GM21723 (cell line): ENCODE data around the gene NBEA.
"Not testable (repeated sequence)": the region's sequence is repeated elsewhere in the genome, so short reads cannot be mapped to it uniquely, and the experiment has no call there.

Experiments used
- ATAC-seq: cut with Tn5 transposase; IDR thresholded peaks from one replicate; pipeline ENCODE4 v1.9.1; 2021; ENCODE audit warnings: mild to moderate bottlenecking, moderate library complexity; ENCODE audit not compliant: unreplicated experiment

Gene NBEA

GRCh38 chr13:34944274-34944634, 2.2 kb downstream of the NBEA start:
- no peak for ATAC-seq

- no peak for ATAC-seq
Observed at GRCh38 chr13:34944751-34945150, 2.7 kb downstream of the NBEA start.

- ATAC-seq: no peak
Observed at GRCh38 chr13:34951528-34951927, 9.5 kb downstream of the NBEA start.

DNA sequence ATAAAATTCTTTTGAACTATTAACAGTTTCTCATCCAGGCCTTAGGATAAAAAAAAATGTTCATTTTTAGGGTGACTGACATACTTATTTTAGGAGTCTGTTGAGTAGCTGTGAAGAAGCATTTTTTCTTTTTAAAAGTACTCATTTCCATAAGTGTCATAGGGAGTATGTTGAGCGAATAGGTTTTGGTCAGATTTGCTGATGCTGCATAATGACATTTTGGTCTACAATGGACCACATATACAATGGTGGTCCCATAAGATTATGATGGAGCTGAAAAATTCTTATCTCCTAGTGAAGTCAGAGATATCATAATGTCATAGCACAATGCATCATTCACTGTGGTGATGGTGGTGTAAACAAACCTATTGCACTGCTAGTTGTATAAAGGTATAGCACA, 17.4 kb downstream of the NBEA start:
- no peak for ATAC-seq

DNA sequence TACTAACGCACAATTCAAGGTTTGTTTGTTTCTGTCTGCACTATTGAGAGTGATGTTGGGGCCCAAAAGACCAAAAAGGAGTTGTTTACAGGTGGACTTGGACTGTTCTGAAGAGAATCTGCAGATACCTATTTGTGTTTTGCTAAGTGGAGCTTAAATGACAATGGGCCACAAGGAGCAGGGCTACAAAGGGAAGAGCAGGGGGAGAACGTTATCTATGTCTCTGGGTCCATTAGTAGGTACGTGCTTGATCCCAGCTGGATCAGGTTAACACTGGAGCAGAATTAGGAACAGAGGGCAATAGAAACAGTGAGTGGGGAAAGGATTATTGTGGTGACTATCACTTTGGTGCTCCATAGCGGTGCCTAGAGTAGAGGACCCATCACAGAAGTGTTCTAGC, 22.5 kb downstream of the NBEA start:
- ATAC-seq: no peak

- no peak for ATAC-seq
Observed at GRCh38 chr13:34967851-34968562, 25.9 kb downstream of the NBEA start.

DNA sequence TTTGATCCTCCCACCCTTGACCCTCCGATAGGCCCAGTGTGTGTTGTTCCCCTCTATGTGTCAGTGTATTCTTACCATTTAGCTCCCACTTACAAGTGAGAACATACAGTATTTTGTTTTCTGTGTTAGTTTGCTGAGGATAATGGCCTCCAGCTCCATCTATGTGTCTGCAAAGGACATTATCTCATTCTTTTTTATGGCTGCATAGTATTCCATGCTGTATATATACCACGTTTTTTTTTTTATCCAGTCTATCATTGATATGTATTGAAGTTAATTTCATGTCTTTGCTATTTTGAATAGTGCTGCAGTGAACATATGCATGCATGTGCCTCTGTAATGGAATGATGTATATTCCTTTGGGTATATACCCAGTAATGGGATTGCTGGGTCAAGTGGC, 27.5 kb downstream of the NBEA start:
- ATAC-seq: not testable (repeated sequence)

DNA sequence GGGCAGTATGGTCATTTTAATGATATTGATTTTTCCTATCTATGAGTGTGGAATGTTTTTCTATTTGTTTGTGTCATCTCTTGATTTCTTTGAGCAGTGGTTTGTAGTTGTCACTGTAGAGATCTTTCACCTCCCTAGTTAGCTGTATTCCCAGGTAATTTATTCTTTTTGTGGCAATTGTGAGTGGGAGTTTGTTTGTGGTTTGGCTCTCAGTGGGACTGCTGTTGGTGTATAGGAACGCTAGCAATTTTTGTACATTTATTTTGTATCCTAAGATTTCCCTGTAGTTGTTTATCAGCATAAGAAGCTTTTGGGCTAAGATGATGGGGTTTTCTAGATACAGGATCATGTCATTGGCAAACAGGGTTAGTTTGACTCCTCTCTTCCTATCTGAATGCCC, 28.9 kb downstream of the NBEA start:
- ATAC-seq: no peak

DNA sequence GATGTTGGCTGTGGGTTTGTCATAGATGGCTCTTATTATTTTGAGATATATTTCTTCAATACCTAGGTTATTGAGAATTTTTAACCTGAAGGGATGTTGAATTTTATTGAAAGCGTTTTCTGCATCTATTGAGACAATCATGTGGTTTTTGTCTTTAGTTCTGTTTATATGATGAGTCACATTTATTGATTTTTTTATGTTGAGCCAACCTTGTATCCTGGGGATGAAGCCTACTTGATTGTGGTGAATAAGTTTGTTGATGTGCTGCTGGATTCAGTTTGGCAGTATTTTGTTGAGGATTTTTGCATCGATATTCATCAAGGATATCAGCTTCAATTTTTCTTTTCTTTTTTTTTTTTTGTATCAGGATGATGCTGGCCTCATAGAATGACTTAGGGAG, 29.4 kb downstream of the NBEA start:
- no peak for ATAC-seq

DNA sequence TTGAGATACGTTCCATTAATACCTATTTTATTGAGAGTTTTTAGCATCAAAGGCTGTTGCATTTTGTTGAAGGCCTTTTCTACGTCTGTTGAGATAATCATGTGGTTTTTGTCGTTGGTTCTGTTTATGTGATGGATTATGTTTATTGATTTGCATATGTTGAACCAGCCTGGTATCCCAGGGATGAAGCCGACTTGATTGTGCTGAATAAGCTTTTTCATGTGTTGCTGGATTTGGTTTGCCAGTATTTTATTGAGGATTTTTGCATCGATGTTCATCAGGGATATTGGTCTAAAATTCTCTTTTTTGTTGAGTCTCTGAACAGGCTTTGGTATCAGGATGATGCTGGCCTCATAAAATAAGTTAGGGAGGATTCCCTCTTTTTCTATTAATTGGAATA, 43.1 kb downstream of the NBEA start:
- not testable (repeated sequence) for ATAC-seq

DNA sequence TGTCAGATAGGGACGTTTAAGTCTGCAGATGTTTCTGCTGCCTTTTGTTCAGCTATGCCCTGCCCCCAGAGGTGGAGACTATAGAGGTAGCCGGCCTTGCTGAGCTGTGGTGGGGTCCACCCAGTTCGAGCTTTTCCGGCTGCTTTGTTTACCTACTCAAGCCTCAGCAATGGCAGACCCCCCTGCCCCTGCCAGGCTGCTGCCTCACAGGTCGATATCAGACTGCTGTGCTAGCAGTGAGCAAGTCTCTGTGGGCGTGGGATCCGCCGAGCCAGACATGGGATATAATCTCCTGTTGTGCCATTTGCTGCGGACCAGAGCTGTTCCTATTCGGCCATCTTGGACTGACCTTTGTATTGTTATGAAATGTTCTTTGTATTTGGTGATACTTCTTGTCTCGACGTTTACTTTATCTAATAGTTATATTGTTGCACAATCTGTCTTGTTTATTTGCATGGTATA, 46.3 kb downstream of the NBEA start:
- no peak for ATAC-seq

DNA sequence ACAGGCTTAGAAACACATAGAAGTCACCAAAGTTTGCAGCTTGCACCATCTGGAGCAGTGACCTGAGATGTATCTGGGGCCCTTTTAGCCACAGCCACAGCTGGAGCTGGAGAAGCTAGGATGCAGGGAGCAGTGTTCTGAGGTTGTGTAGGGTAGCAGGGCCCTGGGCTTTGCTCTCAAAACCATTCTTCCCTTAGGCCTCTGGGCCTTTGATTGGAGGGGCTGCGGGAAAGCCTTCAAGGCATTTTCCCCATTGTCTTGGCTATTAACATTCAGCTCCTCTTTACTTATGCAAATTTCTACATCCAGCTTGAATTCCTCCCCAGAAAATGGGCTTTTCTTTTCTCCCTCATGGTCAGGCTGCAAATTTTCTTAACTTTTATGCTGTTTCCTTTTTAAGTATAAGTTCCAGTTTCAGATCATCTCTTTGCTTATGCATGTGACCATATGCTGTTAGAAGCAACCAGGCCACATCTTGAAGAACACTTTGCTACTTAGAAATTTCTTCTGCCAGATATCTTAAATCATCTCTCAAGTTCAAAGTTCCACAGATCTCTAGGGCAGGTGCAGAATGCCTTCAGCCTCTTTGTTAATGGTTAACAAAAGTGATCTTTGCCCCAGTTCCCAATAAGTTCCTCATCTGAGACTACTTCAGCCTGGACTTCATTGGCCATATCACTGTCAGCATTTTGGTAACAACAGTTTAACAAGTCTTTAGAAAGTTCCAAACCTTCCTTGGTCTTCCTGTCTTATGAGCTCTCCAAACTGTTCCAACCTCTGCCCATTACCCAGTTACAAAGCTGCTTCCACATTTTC, 48.5 kb downstream of the NBEA start:
- no peak for ATAC-seq

DNA sequence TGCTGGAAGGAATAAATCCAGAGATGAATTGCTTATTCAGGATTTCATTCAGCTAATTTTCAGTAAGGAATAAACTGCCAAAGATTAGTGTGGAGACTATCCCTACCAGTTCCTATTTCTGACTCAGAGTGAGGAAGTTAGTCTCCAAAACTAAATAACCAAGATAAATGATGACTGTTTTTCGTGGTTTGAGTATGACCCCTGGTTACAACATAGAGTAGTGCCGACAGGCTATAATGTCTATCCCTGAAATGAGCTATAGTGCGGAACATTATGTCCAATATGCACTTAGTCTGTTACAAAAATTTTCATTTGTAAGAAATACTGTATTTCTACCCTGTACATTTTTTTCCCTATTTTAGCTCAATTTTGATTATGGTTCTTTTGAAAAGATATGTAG, 51.4 kb downstream of the NBEA start:
- ATAC-seq: no peak

GRCh38 chr13:35003734-35004133, 61.7 kb downstream of the NBEA start:
- not testable (repeated sequence) for ATAC-seq

DNA sequence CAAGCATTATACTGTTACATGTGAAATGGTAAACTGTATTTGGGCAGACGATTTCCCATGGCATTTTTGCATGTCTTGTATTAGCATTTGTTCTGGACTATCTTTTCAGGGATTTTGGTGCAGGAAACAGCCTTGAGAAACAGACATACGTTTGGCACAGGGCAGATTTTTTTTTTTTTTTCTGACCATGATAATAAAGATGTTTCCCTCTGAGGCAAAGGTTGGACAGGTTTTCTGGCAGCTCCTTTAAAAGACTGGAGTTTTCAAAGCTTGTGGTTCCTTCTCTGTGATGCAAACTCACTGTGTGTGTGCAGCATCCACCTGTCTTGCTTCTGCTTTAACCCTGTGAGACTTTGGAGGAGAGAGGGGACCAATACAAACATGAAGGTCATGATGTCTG, 63.0 kb downstream of the NBEA start:
- ATAC-seq: no peak

- no peak for ATAC-seq
Observed at GRCh38 chr13:35014606-35015213, 72.6 kb downstream of the NBEA start.

DNA sequence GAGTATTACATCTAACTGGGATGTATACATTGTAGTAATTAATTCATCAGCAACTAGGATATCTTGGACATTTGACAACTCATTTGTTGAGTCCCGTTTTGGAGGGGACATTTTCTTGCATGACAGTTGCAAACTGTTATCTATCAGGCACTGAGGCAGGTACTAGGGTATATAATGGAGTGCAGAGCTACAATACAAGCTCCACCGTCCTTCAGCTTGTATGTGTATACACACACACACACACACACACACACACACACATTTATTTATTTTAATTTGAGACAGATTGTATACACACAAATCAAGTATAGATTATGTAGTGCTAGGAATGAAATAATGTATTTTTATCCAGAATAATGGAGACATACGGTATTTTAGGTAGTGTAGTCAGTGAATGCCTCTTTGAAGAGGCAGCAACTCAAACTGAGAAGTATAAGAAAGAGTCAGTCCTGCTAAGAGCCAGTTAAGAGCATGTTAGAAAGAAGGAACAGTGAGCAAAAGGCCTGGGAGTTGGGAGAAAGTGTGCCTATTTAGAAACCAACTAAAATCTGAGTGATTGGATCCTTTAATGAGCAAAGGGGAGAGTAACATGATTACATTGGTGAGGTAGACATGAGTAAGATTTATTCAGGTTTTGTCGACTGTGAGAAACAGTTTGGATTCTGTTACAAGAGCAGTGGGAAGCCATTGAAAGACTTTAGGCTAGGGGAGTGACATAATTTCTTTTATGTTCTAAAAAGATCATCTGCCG, 74.5 kb downstream of the NBEA start:
- no peak for ATAC-seq

DNA sequence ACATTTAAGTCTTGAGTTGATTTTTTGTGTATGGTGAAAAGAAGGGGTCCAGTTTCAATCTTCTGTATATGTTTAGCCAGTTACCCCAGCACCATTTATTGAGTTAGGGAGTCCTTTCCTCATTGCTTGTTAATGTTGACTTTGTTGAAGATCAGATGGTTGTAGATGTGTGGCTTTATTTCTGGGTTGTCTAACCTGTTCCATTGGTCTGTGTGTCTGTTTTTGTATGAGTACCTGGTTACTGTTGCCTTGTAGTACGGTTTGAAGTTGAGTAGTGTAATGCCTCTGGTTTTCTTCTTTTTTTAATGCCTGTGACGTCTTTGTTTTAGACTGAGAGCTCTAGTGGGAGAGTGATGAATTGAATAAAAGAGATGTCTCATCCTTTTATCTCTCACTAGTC, 83.2 kb downstream of the NBEA start:
- ATAC-seq: no peak

DNA sequence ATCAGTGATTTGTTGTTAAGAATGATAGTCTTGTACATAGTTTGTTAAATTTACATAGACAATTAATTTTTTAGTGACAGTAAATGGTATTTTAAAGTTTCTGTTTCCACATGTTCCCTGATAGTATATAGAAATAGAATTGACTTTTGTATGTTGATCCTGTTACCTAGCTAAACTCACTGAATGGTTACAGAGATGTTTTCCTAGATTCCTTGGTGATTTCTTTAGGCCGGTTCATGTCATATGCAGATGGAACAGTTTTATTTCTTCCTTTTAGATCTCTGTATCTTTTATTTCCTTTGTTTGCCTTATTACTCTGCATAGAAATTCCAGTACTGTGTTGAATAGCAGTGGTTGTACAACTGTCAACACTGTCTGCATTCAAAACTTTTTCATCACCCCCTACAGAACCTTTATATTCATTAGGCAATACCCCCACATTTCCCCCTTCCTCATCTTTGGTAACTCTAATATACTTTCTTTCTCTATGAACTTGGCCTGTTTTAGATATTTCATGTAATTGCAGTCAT, 86.3 kb downstream of the NBEA start:
- ATAC-seq: no peak

- ATAC-seq: no peak
Observed at GRCh38 chr13:35039012-35039411, 96.9 kb downstream of the NBEA start.

GRCh38 chr13:35046587-35046986, 104.5 kb downstream of the NBEA start:
- no peak for ATAC-seq
